IMR-90 (cell line): ENCODE data around the gene SUPV3L1.

Experiments
- BHLHE40 ChIP-seq: fragments of 150-350 bp; IDR thresholded peaks from 2 replicates; pipeline ENCODE4 v1.6.1; 2016; ENCODE audit warnings: mild to moderate bottlenecking, low read depth, low read length
- CEBPB ChIP-seq: IDR thresholded peaks from 2 replicates; pipeline ENCODE4 v1.6.1; 2012; ENCODE audit warnings: low read depth, low read length, improper control_type of control experiment
- CHD1 ChIP-seq: IDR thresholded peaks from 2 replicates; pipeline ENCODE4 v1.6.1; 2012; ENCODE audit warnings: low read depth, low read length, improper control_type of control experiment
- CTCF ChIP-seq: conservative IDR thresholded peaks from 2 replicates; pipeline ENCODE4 v1.5.1; 2012; ENCODE audit warnings: mild to moderate bottlenecking, low read depth, low read length, improper control_type of control experiment
- MAFK ChIP-seq: IDR thresholded peaks from 2 replicates; pipeline ENCODE4 v1.6.1; 2012; ENCODE audit warnings: low read depth, low read length, improper control_type of control experiment
- MXI1 ChIP-seq: IDR thresholded peaks from 2 replicates; pipeline ENCODE4 v1.6.1; 2012; ENCODE audit warnings: low read depth, mild to moderate bottlenecking, low read length, moderate library complexity, borderline replicate concordance
- NFE2L2 ChIP-seq: fragments of 150-350 bp; IDR thresholded peaks from 2 replicates; pipeline ENCODE4 v1.6.1; 2016; ENCODE audit warnings: low read depth, mild to moderate bottlenecking, low read length
- POLR2A ChIP-seq: IDR thresholded peaks from 2 replicates; pipeline ENCODE4 v1.6.1; 2012; ENCODE audit warnings: mild to moderate bottlenecking, low read depth, low read length
- RAD21 ChIP-seq: IDR thresholded peaks from 2 replicates; pipeline ENCODE4 v1.6.1; 2012; ENCODE audit warnings: low read length, improper control_type of control experiment
- RCOR1 ChIP-seq: IDR thresholded peaks from 2 replicates; pipeline ENCODE4 v1.6.1; 2012; ENCODE audit warnings: mild to moderate bottlenecking, low read length, improper control_type of control experiment; ENCODE audit not compliant: insufficient replicate concordance
- SMC3 ChIP-seq: fragments of 150-350 bp; IDR thresholded peaks from 2 replicates; pipeline ENCODE4 v1.6.1; 2016; ENCODE audit warnings: low read depth, mild to moderate bottlenecking, antibody characterized with exemption, low read length, moderate library complexity
- USF2 ChIP-seq: fragments of 150-350 bp; IDR thresholded peaks from 2 replicates; pipeline ENCODE4 v1.6.1; 2017; ENCODE audit warnings: mild to moderate bottlenecking, antibody characterized with exemption, low read length, low read depth

- TF ChIP-seq POLR2A (no peak), CTCF (no peak), SMC3 (no peak), BHLHE40 (no peak), RCOR1 (no peak), RAD21 (no peak), CHD1 (no peak), MXI1 (no peak), NFE2L2 (no peak), USF2 (no peak), MAFK (no peak), CEBPB (no peak)
These were observed 52.9 kb downstream of the SUPV3L1 start for GRCh38 chr10:69232736-69233480.
